ENCODE data around the gene OR2V2.

OR2V2 gene

GRCh38 chr5:181185560-181185959, 38.2 kb downstream of the OR2V2 start:
- Histone ChIP-seq H3K4me1 (peaks cover 0 to 19% (median 15%) of the 10 kb centered on the region in 4 donors), H3K4me3 (no peak overlapping the region), H3K27ac (no peak overlapping the region), H3K27me3 (no peaks in the 10 kb centered on the region), H3K9me3 (no peaks in the 10 kb centered on the region), H3K36me3 (no peaks in the 10 kb centered on the region)
- no peak for TF ChIP-seq CTCF (IDR thresholded peaks at IDR 0.05)
- no peak for DNase-seq
- intact Hi-C loops (cut with DNase I; ENCODE audit: low total_unique reads), result loop anchor here (5.0 to 10.0 kb wide), 2 partner anchors 77 to 381 kb away; partner anchors contain the start of genes MGAT1 and TRIM52

GRCh38 chr5:181186022-181186421, 38.6 kb downstream of the OR2V2 start:
- no peak overlapping the region for H3K27ac ChIP-seq
- peaks cover 0 to 19% (median 16%) of the 10 kb centered on the region in 4 donors for H3K4me1 ChIP-seq
- H3K27me3 ChIP-seq, result no peaks in the 10 kb centered on the region
- TF ChIP-seq CTCF (IDR thresholded peaks at IDR 0.05), result no peak
- no peak for DNase-seq
- intact Hi-C loops (cut with DNase I; ENCODE audit: low total_unique reads), result loop anchor here (5.0 to 10.0 kb wide), 2 partner anchors 76 to 381 kb away; partner anchors contain the start of genes MGAT1 and TRIM52
- no peaks in the 10 kb centered on the region for H3K9me3 ChIP-seq
- no peak overlapping the region for H3K4me3 ChIP-seq
- no peaks in the 10 kb centered on the region for H3K36me3 ChIP-seq

GRCh38 chr5:181186986-181187499, 39.7 kb downstream of the OR2V2 start:
- intact Hi-C loops (cut with DNase I; ENCODE audit: low total_unique reads), result loop anchor here (5.0 to 10.0 kb wide), 2 partner anchors 75 to 382 kb away; partner anchors contain the start of genes MGAT1 and TRIM52
- no peaks in the 10 kb centered on the region for H3K36me3 ChIP-seq
- peaks cover 0 to 19% (median 16%) of the 10 kb centered on the region in 4 donors for H3K4me1 ChIP-seq
- TF ChIP-seq CTCF (IDR thresholded peaks at IDR 0.05), result no peak
- H3K27me3 ChIP-seq, result no peaks in the 10 kb centered on the region
- DNase-seq, result no peak
- H3K27ac ChIP-seq, result peak overlapping the region; percentile 93 to 96
- H3K4me3 ChIP-seq, result peak overlapping the region; percentile 93 to 96
- H3K9me3 ChIP-seq, result no peaks in the 10 kb centered on the region

GRCh38 chr5:181187500-181188213, 40.3 kb downstream of the OR2V2 start:
- peak in 1 of 2 experiments; percentile 18 for TF ChIP-seq CTCF (IDR thresholded peaks at IDR 0.05)
- Histone ChIP-seq H3K36me3 (no peaks in the 10 kb centered on the region), H3K4me1 (peaks cover 0 to 22% (median 21%) of the 10 kb centered on the region in 4 donors), H3K4me3 (peak overlapping the region; percentile 93 to 96), H3K27me3 (no peaks in the 10 kb centered on the region), H3K9me3 (no peaks in the 10 kb centered on the region), H3K27ac (peak overlapping the region; percentile 93 to 96)
- DNase-seq, result peak; percentile 78 to 89
- intact Hi-C loops (cut with DNase I; ENCODE audit: low total_unique reads), result loop anchor here (2.0 to 10.0 kb wide), 4 partner anchors 19 to 383 kb away; partner anchors contain the start of genes MGAT1, TRIM41 and TRIM52

GRCh38 chr5:181188700-181189362, 41.4 kb downstream of the OR2V2 start:
- DNase-seq, result peak; percentile 85 to 88
- intact Hi-C loops (cut with DNase I; ENCODE audit: low total_unique reads), result loop anchor here (2.0 to 10.0 kb wide), 4 partner anchors 18 to 384 kb away; partner anchors contain the start of genes MGAT1, TRIM41 and TRIM52
- peaks cover 0 to 24% (median 21%) of the 10 kb centered on the region in 4 donors for H3K4me1 ChIP-seq
- no peaks in the 10 kb centered on the region for H3K27me3 ChIP-seq
- peak overlapping the region; percentile 93 to 96 for H3K27ac ChIP-seq
- no peaks in the 10 kb centered on the region for H3K36me3 ChIP-seq
- no peak for TF ChIP-seq CTCF (IDR thresholded peaks at IDR 0.05)
- H3K9me3 ChIP-seq, result no peaks in the 10 kb centered on the region
- peak overlapping the region; percentile 93 to 96 for H3K4me3 ChIP-seq
